ENCODE measurements around the gene NCK2. TPM values are rescaled to one million over a fixed set of nuclear protein-coding genes. Genes with fewer than 3 reads are reported as not detected.
A peak's percentile ranks its signal among the peaks of the same experiment; 100 is the strongest.

Gene NCK2
- total RNA-seq, 2 donors from 2014 or later, result 41.0 to 50.0 TPM

DNA sequence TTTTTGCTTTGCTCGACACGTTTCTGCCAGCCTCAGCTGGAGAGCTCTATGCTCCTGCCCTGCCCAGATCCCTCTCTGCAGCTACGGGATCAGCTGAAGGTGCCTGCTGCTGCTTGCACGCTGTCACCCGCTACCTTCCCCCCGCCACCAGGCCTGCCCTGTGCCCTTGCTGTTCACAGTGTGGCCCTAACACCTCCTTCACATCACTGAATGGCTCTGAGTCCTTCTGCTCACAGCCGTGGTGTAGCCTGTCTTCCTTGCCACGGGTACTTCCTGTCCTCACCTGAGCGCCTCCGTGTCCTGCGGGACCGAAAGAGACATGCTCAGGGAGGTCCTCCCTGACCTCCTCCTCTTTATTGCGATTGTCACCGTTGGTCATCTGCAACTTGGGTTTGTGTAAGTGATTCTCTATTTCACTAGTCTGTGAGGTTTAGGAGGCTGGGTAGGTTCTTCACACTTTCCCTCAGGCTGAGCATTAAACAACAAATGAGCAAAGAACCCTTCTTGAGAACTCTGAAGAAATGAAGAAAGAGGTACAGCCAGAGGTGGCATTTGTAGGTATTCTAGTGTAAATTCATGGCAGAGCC is 127.5 kb downstream of the NCK2 start:
- Histone ChIP-seq H3K9me3 (no peaks in the 10 kb centered on the region), H3K27ac (no peak overlapping the region), H3K27me3 (replicated peaks; ENCODE audit: insufficient read depth) (no peaks in the 10 kb centered on the region), H3K4me1 (ENCODE audit: control insufficient read depth in 1 of 2, low read depth in 2 of 2) (peaks cover 3 to 21% of the 10 kb centered on the region in 2 donors), H3K36me3 (no peaks in the 10 kb centered on the region), H3K4me3 (no peak overlapping the region)
- TF ChIP-seq, protein P1, sequence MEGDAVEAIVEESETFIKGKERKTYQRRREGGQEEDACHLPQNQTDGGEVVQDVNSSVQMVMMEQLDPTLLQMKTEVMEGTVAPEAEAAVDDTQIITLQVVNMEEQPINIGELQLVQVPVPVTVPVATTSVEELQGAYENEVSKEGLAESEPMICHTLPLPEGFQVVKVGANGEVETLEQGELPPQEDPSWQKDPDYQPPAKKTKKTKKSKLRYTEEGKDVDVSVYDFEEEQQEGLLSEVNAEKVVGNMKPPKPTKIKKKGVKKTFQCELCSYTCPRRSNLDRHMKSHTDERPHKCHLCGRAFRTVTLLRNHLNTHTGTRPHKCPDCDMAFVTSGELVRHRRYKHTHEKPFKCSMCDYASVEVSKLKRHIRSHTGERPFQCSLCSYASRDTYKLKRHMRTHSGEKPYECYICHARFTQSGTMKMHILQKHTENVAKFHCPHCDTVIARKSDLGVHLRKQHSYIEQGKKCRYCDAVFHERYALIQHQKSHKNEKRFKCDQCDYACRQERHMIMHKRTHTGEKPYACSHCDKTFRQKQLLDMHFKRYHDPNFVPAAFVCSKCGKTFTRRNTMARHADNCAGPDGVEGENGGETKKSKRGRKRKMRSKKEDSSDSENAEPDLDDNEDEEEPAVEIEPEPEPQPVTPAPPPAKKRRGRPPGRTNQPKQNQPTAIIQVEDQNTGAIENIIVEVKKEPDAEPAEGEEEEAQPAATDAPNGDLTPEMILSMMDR (IDR thresholded peaks at IDR 0.05), result no peak
- ATAC-seq (ENCODE audit: insufficient number of reproducible peaks, low FRiP score, low read depth) (no peak), DNase-seq (ENCODE audit: low spot score) (no peak)

DNA sequence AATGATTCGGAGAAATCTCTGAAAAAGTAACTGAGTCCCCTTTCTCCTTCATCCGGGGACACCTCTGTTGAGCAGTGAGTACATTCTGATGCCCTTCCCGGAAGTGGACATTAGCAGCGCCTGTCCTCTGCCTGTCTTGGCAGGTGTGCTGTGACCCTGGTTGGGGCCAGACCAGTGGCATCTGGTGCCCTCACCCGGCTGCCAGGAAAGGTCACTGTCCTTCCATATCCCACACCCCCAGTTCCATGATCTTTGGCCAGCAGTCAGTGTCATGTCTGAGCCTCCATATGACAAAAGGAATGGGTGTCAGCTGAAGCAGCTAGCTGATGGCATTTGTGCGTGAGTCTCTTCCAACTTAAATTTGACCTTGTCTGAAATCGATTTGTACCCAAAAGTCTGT is 128.1 kb downstream of the NCK2 start:
- Histone ChIP-seq H3K4me3 (no peak overlapping the region), H3K4me1 (ENCODE audit: control insufficient read depth in 1 of 2, low read depth in 2 of 2) (peaks cover 0 to 15% of the 10 kb centered on the region in 2 donors), H3K27me3 (replicated peaks; ENCODE audit: insufficient read depth) (no peaks in the 10 kb centered on the region), H3K9me3 (no peaks in the 10 kb centered on the region), H3K36me3 (no peaks in the 10 kb centered on the region), H3K27ac (no peak overlapping the region)
- no peak for DNase-seq (ENCODE audit: low spot score)
- TF ChIP-seq, protein P1 (IDR thresholded peaks at IDR 0.05), result no peak
- ATAC-seq (ENCODE audit: insufficient number of reproducible peaks, low FRiP score, low read depth), result no peak

DNA sequence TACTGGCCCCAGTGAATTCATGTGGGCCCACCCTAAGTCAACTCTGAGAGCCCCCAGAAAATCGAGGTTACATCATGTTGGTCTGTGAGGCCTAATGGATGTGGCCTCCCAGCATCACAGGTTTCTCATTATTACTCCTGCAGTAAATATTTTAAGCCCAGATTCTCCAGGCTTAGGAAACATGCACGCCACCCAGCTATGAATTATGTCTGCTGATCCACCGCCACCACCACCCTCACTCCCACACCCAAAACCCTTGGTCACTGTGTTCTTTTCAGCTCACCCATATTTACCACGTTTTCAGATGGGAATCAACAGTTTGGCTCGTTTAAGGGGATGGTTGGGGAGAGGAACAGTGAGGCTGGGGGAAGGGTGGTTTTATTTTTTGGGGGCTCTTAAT is 128.6 kb downstream of the NCK2 start:
- TF ChIP-seq, protein P1 (IDR thresholded peaks at IDR 0.05), result no peak
- Histone ChIP-seq H3K36me3 (no peaks in the 10 kb centered on the region), H3K4me1 (ENCODE audit: control insufficient read depth in 1 of 2, low read depth in 2 of 2) (peaks cover 0 to 13% of the 10 kb centered on the region in 2 donors), H3K27me3 (replicated peaks; ENCODE audit: insufficient read depth) (no peaks in the 10 kb centered on the region), H3K4me3 (no peak overlapping the region), H3K9me3 (no peaks in the 10 kb centered on the region), H3K27ac (no peak overlapping the region)
- DNase-seq (ENCODE audit: low spot score) (no peak), ATAC-seq (ENCODE audit: insufficient number of reproducible peaks, low FRiP score, low read depth) (no peak)

DNA sequence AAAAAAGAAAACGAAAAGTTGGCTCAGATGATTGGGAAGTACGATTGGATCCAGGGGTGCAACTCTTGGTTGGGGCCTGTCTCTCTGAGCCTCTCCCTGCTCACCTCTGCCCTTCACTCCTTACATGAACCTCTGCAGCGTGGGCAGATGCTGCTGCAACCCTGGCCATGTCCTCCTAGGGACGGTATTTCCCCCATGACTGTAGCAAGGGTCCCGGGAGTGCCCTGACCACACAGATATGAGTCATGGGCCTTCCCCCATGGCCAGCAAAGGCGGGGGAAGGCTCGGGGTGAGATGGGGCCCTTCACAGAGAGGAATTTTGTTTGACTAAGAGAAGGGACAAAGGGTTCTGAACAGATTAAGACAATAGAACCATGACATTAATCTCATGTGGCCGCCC is 129.0 kb downstream of the NCK2 start:
- TF ChIP-seq, protein P1 (IDR thresholded peaks at IDR 0.05), result no peak
- Histone ChIP-seq H3K27me3 (replicated peaks; ENCODE audit: insufficient read depth) (no peaks in the 10 kb centered on the region), H3K36me3 (no peaks in the 10 kb centered on the region), H3K9me3 (no peaks in the 10 kb centered on the region), H3K4me1 (ENCODE audit: control insufficient read depth in 1 of 2, low read depth in 2 of 2) (peaks cover 0 to 14% of the 10 kb centered on the region in 2 donors), H3K27ac (no peak overlapping the region), H3K4me3 (no peak overlapping the region)
- no peak for DNase-seq (ENCODE audit: low spot score)
- peak; percentile 31 for ATAC-seq (ENCODE audit: insufficient number of reproducible peaks, low FRiP score, low read depth)

DNA sequence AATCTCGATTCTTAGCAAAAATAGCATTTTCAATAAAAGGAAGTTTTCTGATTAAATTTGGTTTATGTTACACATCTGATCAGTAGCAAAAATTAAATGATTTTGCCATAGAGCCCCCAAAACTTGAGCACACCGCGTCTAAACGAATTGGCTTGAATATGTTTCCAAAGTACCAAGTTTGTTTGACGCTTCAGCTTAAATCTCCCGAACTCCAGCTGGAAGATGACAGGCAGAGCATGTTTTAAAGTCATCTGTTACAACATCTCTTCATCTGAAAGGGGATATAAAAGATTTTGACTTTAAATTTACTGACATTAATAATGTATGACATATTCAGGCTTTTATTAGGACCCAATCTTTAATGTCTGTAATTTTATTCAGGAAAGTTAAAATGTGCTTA is 129.8 kb downstream of the NCK2 start:
- no peaks in the 10 kb centered on the region for H3K27me3 ChIP-seq (replicated peaks; ENCODE audit: insufficient read depth)
- H3K27ac ChIP-seq, result no peak overlapping the region
- no peaks in the 10 kb centered on the region for H3K9me3 ChIP-seq
- no peak for ATAC-seq (ENCODE audit: insufficient number of reproducible peaks, low FRiP score, low read depth)
- H3K4me1 ChIP-seq (ENCODE audit: control insufficient read depth in 1 of 2, low read depth in 2 of 2), result peaks cover 0 to 22% of the 10 kb centered on the region in 2 donors
- H3K4me3 ChIP-seq, result no peak overlapping the region
- H3K36me3 ChIP-seq, result no peaks in the 10 kb centered on the region
- DNase-seq (ENCODE audit: low spot score), result no peak
- TF ChIP-seq, protein P1 (IDR thresholded peaks at IDR 0.05), result no peak
